GM23338 (cell line): Measurements from ENCODE around the gene TMEM150C. TPM values are rescaled to one million over a fixed set of nuclear protein-coding genes. Genes with fewer than 3 reads are reported as not detected.

ENCODE experiments used
- ATAC-seq: fragments of 200-7000 bp; cut with Tn5 transposase; 3 replicates; pipeline ENCODE4 v1.9.1; 2020
- DNase-seq: peaks from one replicate; pipeline ENCODE4 v3.0.0-alpha.2; 2015; ENCODE audit warnings: low spot score
- H2AFZ ChIP-seq: fragments of 200-600 bp; sonication (generic); 2 replicates; pipeline ENCODE4 v1.8.0; 2016; ENCODE audit warnings: antibody characterized with exemption, mild to moderate bottlenecking, moderate library complexity
- H3F3A ChIP-seq: fragments of 200-600 bp; sonication (generic); replicated peaks from 2 replicates; pipeline ENCODE4 v1.8.0; 2017; ENCODE audit warnings: antibody characterized with exemption, mixed run types, low read depth
- H3K27ac ChIP-seq: fragments of 200-600 bp; sonication (generic); 2 replicates; pipeline ENCODE4 v1.6.1; 2016; ENCODE audit warnings: low read depth
- H3K27me3 ChIP-seq: fragments of 200-600 bp; sonication (generic); 2 replicates; pipeline ENCODE4 v1.8.0; 2016; ENCODE audit warnings: mild to moderate bottlenecking, mixed run types, moderate library complexity; ENCODE audit not compliant: insufficient read depth
- H3K36me3 ChIP-seq: fragments of 200-600 bp; sonication (generic); 2 replicates; pipeline ENCODE4 v1.8.0; 2016; ENCODE audit warnings: mild to moderate bottlenecking; ENCODE audit not compliant: insufficient read depth
- H3K4me1 ChIP-seq: fragments of 200-600 bp; sonication (generic); 2 replicates; pipeline ENCODE4 v1.8.0; 2016; ENCODE audit warnings: mild to moderate bottlenecking, moderate library complexity; ENCODE audit not compliant: insufficient read depth
- H3K4me2 ChIP-seq: fragments of 200-600 bp; sonication (generic); 2 replicates; pipeline ENCODE4 v1.7.1; 2017; ENCODE audit warnings: mixed run types
- H3K4me3 ChIP-seq: fragments of 200-600 bp; sonication (generic); 2 replicates; pipeline ENCODE4 v1.6.1; 2016; ENCODE audit warnings: mixed run types
- H3K79me2 ChIP-seq: fragments of 200-600 bp; sonication (generic); replicated peaks from 2 replicates; pipeline ENCODE4 v1.8.0; 2017; ENCODE audit warnings: mild to moderate bottlenecking; ENCODE audit not compliant: insufficient read depth
- H3K9me2 ChIP-seq: fragments of 200-600 bp; sonication (generic); 2 replicates; pipeline ENCODE4 v1.8.0; 2017; ENCODE audit not compliant: insufficient read depth
- H4K20me1 ChIP-seq: fragments of 200-600 bp; sonication (generic); replicated peaks from 2 replicates; pipeline ENCODE4 v1.8.0; 2017; ENCODE audit warnings: mild to moderate bottlenecking; ENCODE audit not compliant: insufficient read depth
- H3K27ac Mint-ChIP-seq: 2 replicates; pipeline ENCODE4 v1.8.0; 2020; ENCODE audit warnings: inconsistent platforms, mild to moderate bottlenecking, moderate library complexity, mixed read lengths
- H3K27me3 Mint-ChIP-seq: 3 replicates; pipeline ENCODE4 v1.8.0; 2022; ENCODE audit warnings: low read depth, mild to moderate bottlenecking, moderate library complexity, mixed read lengths, inconsistent platforms; ENCODE audit not compliant: insufficient read depth, poor library complexity
- H3K36me3 Mint-ChIP-seq: 3 replicates; pipeline ENCODE4 v1.8.0; 2021; ENCODE audit warnings: low read depth, mild to moderate bottlenecking, inconsistent platforms, moderate library complexity, mixed read lengths
- H3K4me1 Mint-ChIP-seq: 3 replicates; pipeline ENCODE4 v1.8.0; 2020; ENCODE audit warnings: mild to moderate bottlenecking, inconsistent platforms, mixed read lengths
- H3K4me3 Mint-ChIP-seq: 3 replicates; pipeline ENCODE4 v1.8.0; 2021; ENCODE audit warnings: moderate library complexity, mild to moderate bottlenecking, inconsistent platforms, mixed read lengths
- H3K9me3 Mint-ChIP-seq: 3 replicates; pipeline ENCODE4 v1.8.0; 2020; ENCODE audit warnings: moderate library complexity, mild to moderate bottlenecking, inconsistent platforms, mixed read lengths
- ETS1 ChIP-seq: IDR thresholded peaks from 2 replicates; pipeline ENCODE4 v1.6.1; 2016; ENCODE audit warnings: antibody characterized with exemption
- EZH2 ChIP-seq: fragments of 200-600 bp; sonication (generic); IDR thresholded peaks from one replicate; pipeline ENCODE4 v1.8.0; 2017; ENCODE audit warnings: antibody characterized with exemption, mild to moderate bottlenecking, low read depth; ENCODE audit not compliant: unreplicated experiment
- POLR2AphosphoS5 ChIP-seq: IDR thresholded peaks from 2 replicates; pipeline ENCODE4 v1.6.1; 2016; ENCODE audit warnings: antibody characterized with exemption, low read depth
- ZNF331 ChIP-seq: fragments of 250-450 bp; sonication (Bioruptor Pico); IDR thresholded peaks from 2 replicates; pipeline ENCODE4 v1.5.0; 2020; ENCODE audit warnings: low read depth, mild to moderate bottlenecking, moderate library complexity
- polyA plus RNA-seq: library from polyadenylated mRNA; unstranded; fragments of >200 nt; fragmentation: Nextera tagmentation; extraction: Ambion mirVana; gene quantifications from 2 replicates; pipeline ENCODE4 v1.2.1, GENCODE V29; 2016
- total RNA-seq: library from RNA; depleted of rRNA; stranded (reverse); fragments of >200 nt; shearing (Covaris generic); gene quantifications from 2 replicates; pipeline ENCODE4 v1.2.3, GENCODE V29; 2014; rRNA removed

TMEM150C gene
- total and polyA plus RNA-seq, 2 experiments from 2014 or later, result 1.7 to 4.0 TPM

GRCh38 chr4:82433791-82434190 is 128.0 kb downstream of the TMEM150C start:
- H3K4me1 ChIP-seq, result peaks cover 32% of the 10 kb centered on the region
- peaks cover 89% of the 10 kb centered on the region for H3K79me2 ChIP-seq
- peaks cover 16% of the 10 kb centered on the region; the same call in 1 of the 2 replicates for H3K36me3 ChIP-seq
- Mint-ChIP-seq H3K36me3 (peaks cover 53% of the 10 kb centered on the region), H3K4me1 (peaks cover 28% of the 10 kb centered on the region), H3K4me3 (0 out of 3 replicates have a peak overlapping the region, but pooled peaks have one; percentile 27), H3K9me3 (peaks cover 3% of the 10 kb centered on the region; the same call in 1 of the 3 replicates), H3K27ac (no peak overlapping the region), H3K27me3 (peaks cover 16% of the 10 kb centered on the region)
- H3K27ac ChIP-seq, result no peak overlapping the region; the same call in 1 of the 2 replicates
- H3K9me2 ChIP-seq, result no peaks in the 10 kb centered on the region
- DNase-seq (no peak), ATAC-seq (no peak)
- H3F3A ChIP-seq, result 0 out of 2 replicates have a peak, but pooled peaks cover 7% of the 10 kb centered on the region
- H3K27me3 ChIP-seq, result no peaks in the 10 kb centered on the region
- no peak overlapping the region for H3K4me3 ChIP-seq
- H2AFZ ChIP-seq, result no peak overlapping the region
- TF ChIP-seq POLR2AphosphoS5, result no peak
- TF ChIP-seq ETS1, result no peak
- no peak for TF ChIP-seq EZH2
- TF ChIP-seq ZNF331 (CRISPR knock-in tag), result no peak
- peak overlapping the region; percentile 45; the same call in 1 of the 2 replicates for H3K4me2 ChIP-seq
- peaks cover 74% of the 10 kb centered on the region for H4K20me1 ChIP-seq

Other genes starting within 250 kb of the TMEM150C start
- gene HNRNPD, start 188.0 kb downstream of the TMEM150C start, total RNA-seq, result 245 and 308 TPM in 2 replicates
- 768 and 785 TPM in 2 replicates for gene HNRNPD, start 188.0 kb downstream of the TMEM150C start, polyA plus RNA-seq
- 243 and 250 TPM in 2 replicates for gene HNRNPDL, start 131.5 kb downstream of the TMEM150C start, total RNA-seq
- gene HNRNPDL, start 131.5 kb downstream of the TMEM150C start, polyA plus RNA-seq, result 336 and 354 TPM in 2 replicates
- 105 and 131 TPM in 2 replicates for gene ENOPH1, start 131.4 kb downstream of the TMEM150C start, total RNA-seq
- 137 and 146 TPM in 2 replicates for gene ENOPH1, start 131.4 kb downstream of the TMEM150C start, polyA plus RNA-seq
- gene SCD5, start 236.8 kb upstream of the TMEM150C start, total RNA-seq, result 1.5 and 1.6 TPM in 2 replicates
- gene SCD5, start 236.8 kb upstream of the TMEM150C start, polyA plus RNA-seq, result 0.79 and 0.85 TPM in 2 replicates